HepG2 (cell line): ENCODE results near the gene MYH7B.

Source experiments
- CREM ChIP-seq, 2 experiments: sonication (generic) in 1 of 2; formaldehyde crosslinking in 1 of 2; IDR thresholded peaks; 2 replicates each; pipeline versions ENCODE4 v1.4.0 to v1.6.1; 2016 to 2020; ENCODE audit warnings: antibody characterized with exemption in 1 of 2, mild to moderate bottlenecking in 1 of 2, missing genetic modification reagents in 1 of 2
- GLI4 ChIP-seq: sonication (generic); formaldehyde crosslinking; IDR thresholded peaks from 2 replicates; pipeline ENCODE4 v1.5.1; 2020; ENCODE audit warnings: missing genetic modification reagents, mild to moderate bottlenecking, moderate library complexity, borderline replicate concordance
- HNRNPH1 ChIP-seq: fragments of 200-400 bp; formaldehyde crosslinking; optimal IDR thresholded peaks from 2 replicates; pipeline ENCODE3; 2017; ENCODE audit warnings: mild to moderate bottlenecking, low read depth, low read length
- MAZ ChIP-seq, 2 experiments: sonication (generic) in 1 of 2; formaldehyde crosslinking in 1 of 2; IDR thresholded peaks; 2 replicates each; pipeline versions ENCODE4 v1.5.0 to v1.6.1; 2012 to 2020; ENCODE audit warnings: low read depth in 2 of 2, mild to moderate bottlenecking in 2 of 2, borderline replicate concordance in 1 of 2, improper control_type of control experiment in 1 of 2, low read length in 1 of 2, missing genetic modification reagents in 1 of 2, moderate library complexity in 1 of 2
- POLR2A ChIP-seq, 2 experiments: IDR thresholded peaks; 2 replicates each; pipeline ENCODE4 v1.6.1; 2011; ENCODE audit warnings: low read depth in 2 of 2, low read length in 2 of 2, mild to moderate bottlenecking in 1 of 2, moderate library complexity in 1 of 2; ENCODE audit not compliant: insufficient read depth in 1 of 2
- SIX4 ChIP-seq: sonication (generic); formaldehyde crosslinking; IDR thresholded peaks from 2 replicates; pipeline ENCODE4 v1.4.0; 2020; ENCODE audit warnings: missing genetic modification reagents
- SRSF4 ChIP-seq: fragments of 200-400 bp; formaldehyde crosslinking; IDR thresholded peaks from one replicate; pipeline ENCODE4 v1.6.1; 2018; ENCODE audit warnings: mild to moderate bottlenecking, low read depth, low read length, moderate library complexity; ENCODE audit not compliant: poor library complexity, severe bottlenecking
- ZNF253 ChIP-seq: sonication (generic); formaldehyde crosslinking; IDR thresholded peaks from 2 replicates; pipeline ENCODE4 v1.8.0; 2022; ENCODE audit warnings: mild to moderate bottlenecking, missing genetic modification reagents, borderline replicate concordance
- ZNF274 ChIP-seq: sonication (generic); formaldehyde crosslinking; IDR thresholded peaks from 2 replicates; pipeline ENCODE4 v1.5.1; 2020; ENCODE audit warnings: mild to moderate bottlenecking, missing genetic modification reagents
- ZNF644 ChIP-seq: IDR thresholded peaks from 2 replicates; pipeline ENCODE4 v1.6.1; 2016; ENCODE audit warnings: low read depth
- TF ChIP-seq, protein P1 (sequence below), 2 experiments: sonication (generic) in 1 of 2; formaldehyde crosslinking in 1 of 2; IDR thresholded peaks; 2 replicates each; pipeline versions ENCODE4 v1.5.1 to v1.6.1; 2011 to 2020; ENCODE audit warnings: borderline replicate concordance in 1 of 2, low read depth in 1 of 2, low read length in 1 of 2, mild to moderate bottlenecking in 1 of 2, missing genetic modification reagents in 1 of 2, moderate library complexity in 1 of 2
- TF ChIP-seq, protein P2 (sequence below): IDR thresholded peaks from 2 replicates; pipeline ENCODE4 v1.6.1; 2016; ENCODE audit warnings: mild to moderate bottlenecking, missing biosample characterization, missing genetic modification reagents
- TF ChIP-seq, protein P3 (sequence below): sonication (generic); formaldehyde crosslinking; IDR thresholded peaks from 2 replicates; pipeline ENCODE4 v1.8.1; 2022; ENCODE audit warnings: low read depth, mild to moderate bottlenecking, missing genetic modification reagents
- TF ChIP-seq, protein P4 (sequence below): sonication (generic); formaldehyde crosslinking; conservative IDR thresholded peaks from 2 replicates; pipeline ENCODE4 v1.4.0; 2020; ENCODE audit warnings: mild to moderate bottlenecking, missing genetic modification reagents, moderate library complexity

DNA sequence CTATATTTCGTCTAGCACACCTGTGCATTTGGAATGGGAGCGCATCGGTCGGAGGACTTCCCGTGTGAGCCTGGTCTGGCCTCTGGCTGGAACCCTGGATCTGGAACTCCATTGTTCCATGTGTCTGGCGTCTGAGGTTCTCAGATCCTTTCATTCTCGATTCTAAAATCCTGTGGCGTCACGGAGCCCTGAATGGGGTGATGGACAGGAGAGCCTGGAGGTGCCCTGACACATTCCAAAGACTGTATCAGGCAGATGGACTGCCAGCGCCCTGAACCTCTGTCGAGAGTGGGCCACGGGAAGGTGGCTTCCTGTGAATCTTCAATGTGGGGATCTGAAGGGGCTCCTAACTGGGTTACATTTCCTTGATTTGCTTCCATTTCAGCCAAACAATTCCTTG, 20.6 kb downstream of the MYH7B start:
- TF ChIP-seq, protein P1, sequence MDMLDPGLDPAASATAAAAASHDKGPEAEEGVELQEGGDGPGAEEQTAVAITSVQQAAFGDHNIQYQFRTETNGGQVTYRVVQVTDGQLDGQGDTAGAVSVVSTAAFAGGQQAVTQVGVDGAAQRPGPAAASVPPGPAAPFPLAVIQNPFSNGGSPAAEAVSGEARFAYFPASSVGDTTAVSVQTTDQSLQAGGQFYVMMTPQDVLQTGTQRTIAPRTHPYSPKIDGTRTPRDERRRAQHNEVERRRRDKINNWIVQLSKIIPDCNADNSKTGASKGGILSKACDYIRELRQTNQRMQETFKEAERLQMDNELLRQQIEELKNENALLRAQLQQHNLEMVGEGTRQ (IDR thresholded peaks at IDR 0.05; ENCODE audit: low read depth, low read length), result no peak
- TF ChIP-seq, protein P1 (CRISPR knock-in tag; IDR thresholded peaks at IDR 0.05; ENCODE audit: borderline replicate concordance), result no peak
- no peak for TF ChIP-seq ZNF253 (CRISPR knock-in tag)
- TF ChIP-seq SIX4 (CRISPR knock-in tag), result no peak
- TF ChIP-seq, protein P2, sequence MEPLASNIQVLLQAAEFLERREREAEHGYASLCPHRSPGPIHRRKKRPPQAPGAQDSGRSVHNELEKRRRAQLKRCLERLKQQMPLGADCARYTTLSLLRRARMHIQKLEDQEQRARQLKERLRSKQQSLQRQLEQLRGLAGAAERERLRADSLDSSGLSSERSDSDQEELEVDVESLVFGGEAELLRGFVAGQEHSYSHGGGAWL (CRISPR knock-in tag), result no peak
- TF ChIP-seq SRSF4, result no peak
- no peak for TF ChIP-seq HNRNPH1
- TF ChIP-seq ZNF644 (CRISPR knock-in tag), result no peak
- no peak for TF ChIP-seq POLR2A (IDR thresholded peaks at IDR 0.05; ENCODE audit: insufficient read depth in 1 of 2, low read depth in 2 of 2, low read length in 2 of 2)
- TF ChIP-seq ZNF274 (CRISPR knock-in tag), result no peak
- no peak for TF ChIP-seq CREM (IDR thresholded peaks at IDR 0.05)
- no peak for TF ChIP-seq CREM (CRISPR knock-in tag; IDR thresholded peaks at IDR 0.05)
- no peak for TF ChIP-seq GLI4 (CRISPR knock-in tag)
- TF ChIP-seq, protein P3, sequence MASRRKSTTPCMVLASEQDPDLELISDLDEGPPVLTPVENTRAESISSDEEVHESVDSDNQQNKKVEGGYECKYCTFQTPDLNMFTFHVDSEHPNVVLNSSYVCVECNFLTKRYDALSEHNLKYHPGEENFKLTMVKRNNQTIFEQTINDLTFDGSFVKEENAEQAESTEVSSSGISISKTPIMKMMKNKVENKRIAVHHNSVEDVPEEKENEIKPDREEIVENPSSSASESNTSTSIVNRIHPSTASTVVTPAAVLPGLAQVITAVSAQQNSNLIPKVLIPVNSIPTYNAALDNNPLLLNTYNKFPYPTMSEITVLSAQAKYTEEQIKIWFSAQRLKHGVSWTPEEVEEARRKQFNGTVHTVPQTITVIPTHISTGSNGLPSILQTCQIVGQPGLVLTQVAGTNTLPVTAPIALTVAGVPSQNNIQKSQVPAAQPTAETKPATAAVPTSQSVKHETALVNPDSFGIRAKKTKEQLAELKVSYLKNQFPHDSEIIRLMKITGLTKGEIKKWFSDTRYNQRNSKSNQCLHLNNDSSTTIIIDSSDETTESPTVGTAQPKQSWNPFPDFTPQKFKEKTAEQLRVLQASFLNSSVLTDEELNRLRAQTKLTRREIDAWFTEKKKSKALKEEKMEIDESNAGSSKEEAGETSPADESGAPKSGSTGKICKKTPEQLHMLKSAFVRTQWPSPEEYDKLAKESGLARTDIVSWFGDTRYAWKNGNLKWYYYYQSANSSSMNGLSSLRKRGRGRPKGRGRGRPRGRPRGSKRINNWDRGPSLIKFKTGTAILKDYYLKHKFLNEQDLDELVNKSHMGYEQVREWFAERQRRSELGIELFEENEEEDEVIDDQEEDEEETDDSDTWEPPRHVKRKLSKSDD (CRISPR knock-in tag), result no peak
- TF ChIP-seq, protein P4, sequence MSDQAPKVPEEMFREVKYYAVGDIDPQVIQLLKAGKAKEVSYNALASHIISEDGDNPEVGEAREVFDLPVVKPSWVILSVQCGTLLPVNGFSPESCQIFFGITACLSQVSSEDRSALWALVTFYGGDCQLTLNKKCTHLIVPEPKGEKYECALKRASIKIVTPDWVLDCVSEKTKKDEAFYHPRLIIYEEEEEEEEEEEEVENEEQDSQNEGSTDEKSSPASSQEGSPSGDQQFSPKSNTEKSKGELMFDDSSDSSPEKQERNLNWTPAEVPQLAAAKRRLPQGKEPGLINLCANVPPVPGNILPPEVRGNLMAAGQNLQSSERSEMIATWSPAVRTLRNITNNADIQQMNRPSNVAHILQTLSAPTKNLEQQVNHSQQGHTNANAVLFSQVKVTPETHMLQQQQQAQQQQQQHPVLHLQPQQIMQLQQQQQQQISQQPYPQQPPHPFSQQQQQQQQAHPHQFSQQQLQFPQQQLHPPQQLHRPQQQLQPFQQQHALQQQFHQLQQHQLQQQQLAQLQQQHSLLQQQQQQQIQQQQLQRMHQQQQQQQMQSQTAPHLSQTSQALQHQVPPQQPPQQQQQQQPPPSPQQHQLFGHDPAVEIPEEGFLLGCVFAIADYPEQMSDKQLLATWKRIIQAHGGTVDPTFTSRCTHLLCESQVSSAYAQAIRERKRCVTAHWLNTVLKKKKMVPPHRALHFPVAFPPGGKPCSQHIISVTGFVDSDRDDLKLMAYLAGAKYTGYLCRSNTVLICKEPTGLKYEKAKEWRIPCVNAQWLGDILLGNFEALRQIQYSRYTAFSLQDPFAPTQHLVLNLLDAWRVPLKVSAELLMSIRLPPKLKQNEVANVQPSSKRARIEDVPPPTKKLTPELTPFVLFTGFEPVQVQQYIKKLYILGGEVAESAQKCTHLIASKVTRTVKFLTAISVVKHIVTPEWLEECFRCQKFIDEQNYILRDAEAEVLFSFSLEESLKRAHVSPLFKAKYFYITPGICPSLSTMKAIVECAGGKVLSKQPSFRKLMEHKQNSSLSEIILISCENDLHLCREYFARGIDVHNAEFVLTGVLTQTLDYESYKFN (CRISPR knock-in tag), result no peak
- no peak for TF ChIP-seq MAZ (IDR thresholded peaks at IDR 0.05; ENCODE audit: borderline replicate concordance, low read depth, low read length)
- TF ChIP-seq MAZ (CRISPR knock-in tag; IDR thresholded peaks at IDR 0.05; ENCODE audit: low read depth), result no peak
